DOHH2 (cell line): Measurements from ENCODE around the gene TBX4.

Experiments used
- CTCF ChIP-seq: fragments of 200-600 bp; sonication (generic); IDR thresholded peaks from one replicate; pipeline ENCODE4 v1.5.1; 2014; ENCODE audit warnings: antibody characterized with exemption, mild to moderate bottlenecking, low read depth, low read length; ENCODE audit not compliant: poor library complexity, severe bottlenecking
- EZH2phosphoT487 ChIP-seq: fragments of 200-600 bp; sonication (generic); IDR thresholded peaks from 2 replicates; pipeline ENCODE4 v1.6.1; 2017; ENCODE audit warnings: borderline replicate concordance, mild to moderate bottlenecking, antibody characterized with exemption, low read length, moderate library complexity, mixed read lengths

GRCh38 chr17:61483778-61484116, 31.5 kb downstream of the TBX4 start:
- TF ChIP-seq CTCF (no peak), EZH2phosphoT487 (no peak)
